Measurements from ENCODE around the gene NKX2-4. TPM values are rescaled to one million over a fixed set of nuclear protein-coding genes. Genes with fewer than 3 reads are reported as not detected.
"Not testable (repeated sequence)": the region's sequence is repeated elsewhere in the genome, so short reads cannot be mapped to it uniquely, and the experiment has no call there.

The NKX2-4 gene
- total RNA-seq, 1 experiment from 2014 or later = not detected

DNA sequence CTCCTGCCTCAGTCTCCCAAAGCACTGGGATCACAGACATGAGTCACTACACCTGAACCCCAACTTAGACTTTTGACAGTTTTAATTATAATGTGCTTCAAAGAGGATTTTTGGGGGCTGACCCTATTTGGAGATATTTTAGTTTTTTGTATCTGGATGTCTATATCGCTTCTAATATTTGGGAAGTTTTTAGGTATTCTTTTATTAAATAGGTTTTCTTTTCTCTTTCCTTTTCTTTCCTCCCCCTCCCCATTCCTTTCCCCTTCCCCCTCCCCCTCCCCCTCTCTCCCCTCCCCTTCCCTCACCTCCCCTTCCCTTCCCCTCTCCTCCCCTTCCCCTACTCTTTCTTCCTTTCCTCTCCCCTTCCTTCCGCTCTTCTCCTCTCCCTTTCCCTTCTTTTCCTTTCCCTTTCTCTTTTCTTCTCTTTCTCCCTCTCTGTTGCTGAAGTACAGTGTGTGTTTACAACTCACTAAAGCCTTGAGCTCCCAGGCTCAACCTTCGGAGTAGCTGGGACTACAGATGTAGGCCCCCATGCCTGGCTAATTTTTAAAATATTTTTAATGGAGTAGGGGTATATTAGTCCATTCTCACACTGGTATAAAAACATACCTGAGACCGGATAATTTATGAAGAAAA is 24.4 kb upstream of the NKX2-4 start:
- no peaks in the 10 kb centered on the region for H3K36me3 ChIP-seq (ENCODE audit: control insufficient read depth in 1 of 2, insufficient read depth in 2 of 2, low read length in 2 of 2)
- H3K4me2 ChIP-seq (ENCODE audit: low read length) = no peak overlapping the region
- TF ChIP-seq, protein P1, sequence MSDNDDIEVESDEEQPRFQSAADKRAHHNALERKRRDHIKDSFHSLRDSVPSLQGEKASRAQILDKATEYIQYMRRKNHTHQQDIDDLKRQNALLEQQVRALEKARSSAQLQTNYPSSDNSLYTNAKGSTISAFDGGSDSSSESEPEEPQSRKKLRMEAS (IDR thresholded peaks at IDR 0.05) = no peak
- TF ChIP-seq, protein P2, sequence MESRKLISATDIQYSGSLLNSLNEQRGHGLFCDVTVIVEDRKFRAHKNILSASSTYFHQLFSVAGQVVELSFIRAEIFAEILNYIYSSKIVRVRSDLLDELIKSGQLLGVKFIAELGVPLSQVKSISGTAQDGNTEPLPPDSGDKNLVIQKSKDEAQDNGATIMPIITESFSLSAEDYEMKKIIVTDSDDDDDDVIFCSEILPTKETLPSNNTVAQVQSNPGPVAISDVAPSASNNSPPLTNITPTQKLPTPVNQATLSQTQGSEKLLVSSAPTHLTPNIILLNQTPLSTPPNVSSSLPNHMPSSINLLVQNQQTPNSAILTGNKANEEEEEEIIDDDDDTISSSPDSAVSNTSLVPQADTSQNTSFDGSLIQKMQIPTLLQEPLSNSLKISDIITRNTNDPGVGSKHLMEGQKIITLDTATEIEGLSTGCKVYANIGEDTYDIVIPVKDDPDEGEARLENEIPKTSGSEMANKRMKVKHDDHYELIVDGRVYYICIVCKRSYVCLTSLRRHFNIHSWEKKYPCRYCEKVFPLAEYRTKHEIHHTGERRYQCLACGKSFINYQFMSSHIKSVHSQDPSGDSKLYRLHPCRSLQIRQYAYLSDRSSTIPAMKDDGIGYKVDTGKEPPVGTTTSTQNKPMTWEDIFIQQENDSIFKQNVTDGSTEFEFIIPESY (IDR thresholded peaks at IDR 0.05; ENCODE audit: extremely low read depth, insufficient replicate concordance, low read length) = no peak
- no peak for TF ChIP-seq SIN3A (IDR thresholded peaks at IDR 0.05; ENCODE audit: low read depth)
- TF ChIP-seq POLR2AphosphoS5 (IDR thresholded peaks at IDR 0.05; ENCODE audit: low read depth, low read length) = no peak
- no peak for TF ChIP-seq ZNF274 (IDR thresholded peaks at IDR 0.05; ENCODE audit: low read depth, low read length)
- no peak for TF ChIP-seq ELF1 (IDR thresholded peaks at IDR 0.05; ENCODE audit: borderline replicate concordance, low read depth)
- TF ChIP-seq POLR2A (IDR thresholded peaks at IDR 0.05; ENCODE audit: borderline replicate concordance, extremely low read depth, insufficient read depth, insufficient read length) = no peak
- TF ChIP-seq, protein P3, sequence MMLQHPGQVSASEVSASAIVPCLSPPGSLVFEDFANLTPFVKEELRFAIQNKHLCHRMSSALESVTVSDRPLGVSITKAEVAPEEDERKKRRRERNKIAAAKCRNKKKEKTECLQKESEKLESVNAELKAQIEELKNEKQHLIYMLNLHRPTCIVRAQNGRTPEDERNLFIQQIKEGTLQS (IDR thresholded peaks at IDR 0.05) = no peak
- no peak for TF ChIP-seq SRF (IDR thresholded peaks at IDR 0.05; ENCODE audit: low read depth)
- no peak for TF ChIP-seq SP1 (IDR thresholded peaks at IDR 0.05; ENCODE audit: low read depth)
- TF ChIP-seq, protein P4, sequence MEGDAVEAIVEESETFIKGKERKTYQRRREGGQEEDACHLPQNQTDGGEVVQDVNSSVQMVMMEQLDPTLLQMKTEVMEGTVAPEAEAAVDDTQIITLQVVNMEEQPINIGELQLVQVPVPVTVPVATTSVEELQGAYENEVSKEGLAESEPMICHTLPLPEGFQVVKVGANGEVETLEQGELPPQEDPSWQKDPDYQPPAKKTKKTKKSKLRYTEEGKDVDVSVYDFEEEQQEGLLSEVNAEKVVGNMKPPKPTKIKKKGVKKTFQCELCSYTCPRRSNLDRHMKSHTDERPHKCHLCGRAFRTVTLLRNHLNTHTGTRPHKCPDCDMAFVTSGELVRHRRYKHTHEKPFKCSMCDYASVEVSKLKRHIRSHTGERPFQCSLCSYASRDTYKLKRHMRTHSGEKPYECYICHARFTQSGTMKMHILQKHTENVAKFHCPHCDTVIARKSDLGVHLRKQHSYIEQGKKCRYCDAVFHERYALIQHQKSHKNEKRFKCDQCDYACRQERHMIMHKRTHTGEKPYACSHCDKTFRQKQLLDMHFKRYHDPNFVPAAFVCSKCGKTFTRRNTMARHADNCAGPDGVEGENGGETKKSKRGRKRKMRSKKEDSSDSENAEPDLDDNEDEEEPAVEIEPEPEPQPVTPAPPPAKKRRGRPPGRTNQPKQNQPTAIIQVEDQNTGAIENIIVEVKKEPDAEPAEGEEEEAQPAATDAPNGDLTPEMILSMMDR (IDR thresholded peaks at IDR 0.05 in 2 of 3, conservative IDR thresholded peaks at IDR 0.05 in 1 of 3; ENCODE audit: borderline replicate concordance in 1 of 3, insufficient read depth in 1 of 3, low read depth in 2 of 3, low read length in 2 of 3) = no peak
- no peak for TF ChIP-seq EGR1 (IDR thresholded peaks at IDR 0.05; ENCODE audit: low read depth)
- TF ChIP-seq CBX3 (IDR thresholded peaks at IDR 0.05; ENCODE audit: low read depth) = no peak
- no peaks in the 10 kb centered on the region for H3K9me2 ChIP-seq (ENCODE audit: insufficient read depth)
- no peak overlapping the region for H3K9ac ChIP-seq (ENCODE audit: low read length)
- H3K27me3 ChIP-seq (ENCODE audit: insufficient read depth, low read length) = no peaks in the 10 kb centered on the region
- H3K4me1 ChIP-seq (ENCODE audit: control insufficient read depth in 1 of 2, insufficient read depth in 2 of 2, low read length in 2 of 2) = no peaks in the 10 kb centered on the region
- no peak for DNase-seq (ENCODE audit: low read depth, low spot score)
- peaks cover 0 to 6% of the 10 kb centered on the region in 2 experiments; a peak in 1 of 4 replicates for H3K9me3 ChIP-seq (ENCODE audit: control insufficient read depth in 1 of 2, insufficient read depth in 1 of 2, low read depth in 1 of 2, low read length in 2 of 2)
- H3K79me2 ChIP-seq (ENCODE audit: insufficient read depth, low read length) = no peaks in the 10 kb centered on the region
- no peak overlapping the region for H3K27ac ChIP-seq (ENCODE audit: low read depth, low read length)
- intact Hi-C loops (cut with micrococcal nuclease) = no loop called here
- ATAC-seq = no peak
- no peak overlapping the region for H3K4me3 ChIP-seq (replicated peaks in 1 of 2; ENCODE audit: low read depth in 1 of 2, low read length in 2 of 2)
- ChIA-PET POLR2A (no interaction called here), RAD21 (ENCODE audit: low non-redundant PET in 1 of 2, low total read pairs in 2 of 2, uncharacterized antibody in 2 of 2, unreplicated experiment in 2 of 2) (no interaction called here), CTCF (no interaction called here)
- no peaks in the 10 kb centered on the region for H4K20me1 ChIP-seq (ENCODE audit: insufficient read depth)
- no TSS peak for BruUV-seq (replicated peaks)
- no peak overlapping the region for H2AFZ ChIP-seq (ENCODE audit: low read depth, low read length, poor library complexity, severe bottlenecking)

DNA sequence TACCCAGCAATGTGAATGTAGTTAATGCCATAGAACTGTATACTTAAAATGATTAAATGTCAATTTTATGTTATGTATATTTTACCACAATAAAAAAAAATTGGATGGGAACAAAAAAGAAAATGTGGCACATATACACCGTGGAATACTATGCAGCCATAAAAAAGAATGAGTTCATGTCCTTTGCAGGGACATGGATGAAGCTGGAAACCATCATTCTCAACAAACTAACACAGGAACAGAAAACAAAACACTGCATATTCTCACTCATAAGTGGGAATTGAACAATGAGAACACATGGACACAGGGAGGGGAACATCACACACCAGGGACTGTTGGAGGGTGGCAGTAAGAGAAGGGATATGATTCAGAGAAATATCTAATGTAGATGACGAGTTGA is 21.8 kb upstream of the NKX2-4 start:
- RAD21 ChIA-PET (ENCODE audit: low non-redundant PET in 1 of 2, low total read pairs in 2 of 2, uncharacterized antibody in 2 of 2, unreplicated experiment in 2 of 2); ATAC-seq; H3K9me3 ChIP-seq (ENCODE audit: control insufficient read depth in 1 of 2, insufficient read depth in 1 of 2, low read depth in 1 of 2, low read length in 2 of 2); H3K79me2 ChIP-seq (ENCODE audit: insufficient read depth, low read length); H3K4me1 ChIP-seq (ENCODE audit: control insufficient read depth in 1 of 2, insufficient read depth in 2 of 2, low read length in 2 of 2); POLR2A ChIA-PET; DNase-seq (ENCODE audit: low read depth, low spot score); CTCF ChIA-PET; BruUV-seq (replicated peaks); H3K27me3 ChIP-seq (ENCODE audit: insufficient read depth, low read length); H3K4me2 ChIP-seq (ENCODE audit: low read length); H3K9me2 ChIP-seq (ENCODE audit: insufficient read depth); H3K36me3 ChIP-seq (ENCODE audit: control insufficient read depth in 1 of 2, insufficient read depth in 2 of 2, low read length in 2 of 2); intact Hi-C loops (cut with micrococcal nuclease); H3K27ac ChIP-seq (ENCODE audit: low read depth, low read length); H2AFZ ChIP-seq (ENCODE audit: low read depth, low read length, poor library complexity, severe bottlenecking); H3K9ac ChIP-seq (ENCODE audit: low read length); H4K20me1 ChIP-seq (ENCODE audit: insufficient read depth); H3K4me3 ChIP-seq (replicated peaks in 1 of 2; ENCODE audit: low read depth in 1 of 2, low read length in 2 of 2): not testable (repeated sequence)
